Measurements from ENCODE around the gene B3GNT7.
"Not testable (repeated sequence)": the region's sequence is repeated elsewhere in the genome, so short reads cannot be mapped to it uniquely, and the experiment has no call there.

B3GNT7 gene

DNA sequence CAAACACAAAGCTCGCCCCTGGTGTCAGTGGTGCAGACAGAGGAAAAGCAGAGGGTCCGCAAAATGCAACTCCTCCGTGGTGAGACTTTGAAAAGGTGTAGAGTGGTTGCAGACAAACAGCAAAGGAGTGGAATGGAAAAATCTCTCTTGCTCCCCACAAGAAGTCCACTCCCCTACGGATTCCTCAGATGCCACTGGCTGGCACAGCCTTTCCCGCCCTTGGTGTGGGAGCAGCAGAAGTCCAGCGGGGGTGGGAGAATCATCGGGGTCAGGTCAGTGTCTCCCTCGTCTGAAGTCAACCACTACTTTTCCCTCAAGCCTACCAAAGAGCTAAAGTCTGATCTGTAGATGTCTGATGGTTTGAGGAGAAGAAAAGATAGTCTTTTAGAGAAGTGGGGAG, 22.3 kb upstream of the B3GNT7 start:
- no peak for ATAC-seq (replicated peaks)
- no peak for DNase-seq
- peak overlapping the region; percentile 14 for H3K27ac Mint-ChIP-seq
- peaks cover 0 to 1% of the 10 kb centered on the region in 2 donors for H3K4me1 Mint-ChIP-seq
- no peak overlapping the region for H3K4me3 Mint-ChIP-seq
- H3K9me3 Mint-ChIP-seq, result no peaks in the 10 kb centered on the region
- H3K36me3 Mint-ChIP-seq, result peaks cover 0 to 4% of the 10 kb centered on the region in 2 donors
- H3K27me3 Mint-ChIP-seq, result peaks cover 0 to 4% of the 10 kb centered on the region in 2 donors

- peaks cover 0 to 4% of the 10 kb centered on the region in 2 donors for H3K4me1 Mint-ChIP-seq
- H3K36me3 Mint-ChIP-seq, result peaks cover 0 to 4% of the 10 kb centered on the region in 2 donors
- no peaks in the 10 kb centered on the region for H3K9me3 Mint-ChIP-seq
- H3K27ac Mint-ChIP-seq, result no peak overlapping the region
- no peak overlapping the region for H3K4me3 Mint-ChIP-seq
- no peak for DNase-seq
- ATAC-seq (replicated peaks), result no peak
- H3K27me3 Mint-ChIP-seq, result peaks cover 0 to 4% of the 10 kb centered on the region in 2 donors
Measured at GRCh38 chr2:231373786-231374349, 21.6 kb upstream of the B3GNT7 start.

DNA sequence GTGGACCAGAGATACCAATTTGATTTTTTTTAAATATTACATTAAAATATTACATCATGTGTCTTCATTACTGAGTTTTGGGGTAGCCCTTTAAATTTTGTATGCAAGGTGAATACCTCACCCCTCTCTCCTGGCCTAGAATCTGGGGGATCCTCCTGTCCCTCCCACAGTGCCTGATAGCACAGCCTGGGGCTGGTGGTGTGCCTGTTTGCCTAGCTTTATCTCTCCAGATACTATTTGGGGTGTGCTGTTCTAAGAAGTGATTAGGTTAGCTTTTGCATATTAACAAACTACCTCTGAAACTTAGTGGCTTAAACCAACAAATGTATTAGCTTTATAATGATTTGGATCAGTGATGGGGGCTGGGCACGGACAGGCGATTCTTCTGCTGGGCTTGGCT, 20.7 kb upstream of the B3GNT7 start:
- H3K27ac Mint-ChIP-seq, result no peak overlapping the region
- ATAC-seq (replicated peaks), result no peak
- no peak for DNase-seq
- H3K4me1 Mint-ChIP-seq, result peaks cover 0 to 5% of the 10 kb centered on the region in 2 donors
- H3K36me3 Mint-ChIP-seq, result peaks cover 0 to 4% of the 10 kb centered on the region in 2 donors
- no peak overlapping the region for H3K4me3 Mint-ChIP-seq
- H3K9me3 Mint-ChIP-seq, result no peaks in the 10 kb centered on the region
- peaks cover 0 to 4% of the 10 kb centered on the region in 2 donors for H3K27me3 Mint-ChIP-seq

DNA sequence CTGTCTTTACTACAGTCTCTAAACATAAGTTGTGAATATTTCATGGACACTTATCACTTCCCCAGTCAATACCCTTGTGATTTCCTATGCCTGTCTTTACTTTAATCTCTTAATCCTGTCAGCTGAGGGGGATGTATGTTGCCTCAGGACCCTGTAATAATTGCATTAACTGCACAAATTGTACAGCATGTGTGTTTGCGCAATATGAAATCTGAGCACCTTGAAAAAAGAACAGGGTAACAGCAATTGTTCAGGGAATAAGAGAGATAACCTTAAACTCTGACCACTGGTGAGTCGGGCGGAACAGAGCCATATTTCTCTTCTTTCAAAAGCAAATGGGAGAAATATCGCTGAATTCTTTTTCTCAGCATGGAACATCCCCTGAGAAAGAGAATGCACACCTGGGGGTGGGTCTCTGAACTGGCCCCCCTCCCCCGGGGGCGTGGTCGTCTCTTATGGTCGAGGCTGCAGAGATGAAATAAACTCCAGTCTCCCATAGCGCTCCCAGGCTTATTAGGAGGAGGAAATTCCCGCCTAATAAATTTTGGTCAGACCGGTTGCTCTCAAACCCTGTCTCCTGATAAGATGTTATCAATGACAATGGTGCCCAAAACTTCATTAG, 19.4 kb upstream of the B3GNT7 start:
- H3K36me3 Mint-ChIP-seq, H3K4me3 Mint-ChIP-seq, H3K9me3 Mint-ChIP-seq: not testable (repeated sequence)

DNA sequence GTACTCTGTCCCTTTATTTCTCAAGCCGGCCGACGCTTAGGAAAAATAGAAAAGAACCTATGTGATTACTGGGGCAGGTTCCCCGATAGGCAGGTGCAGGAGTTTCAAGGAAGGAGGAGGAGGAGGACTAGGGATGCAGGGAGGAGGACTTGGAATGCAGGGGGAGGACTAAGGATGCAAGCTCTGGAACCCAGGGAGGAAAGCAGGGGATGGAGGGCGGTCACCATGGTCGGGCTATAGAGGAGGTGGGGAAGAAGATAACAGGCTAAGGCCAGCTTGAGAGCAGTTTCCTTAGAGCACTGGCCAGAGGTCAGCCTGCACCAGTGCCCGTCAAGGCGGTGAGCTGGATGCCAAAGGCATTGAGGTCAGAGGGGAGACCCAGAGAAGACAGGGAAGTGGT, 18.7 kb upstream of the B3GNT7 start:
- H3K36me3 Mint-ChIP-seq, result peaks cover 3 to 4% of the 10 kb centered on the region in 2 donors
- DNase-seq (no peak), ATAC-seq (replicated peaks) (no peak)
- H3K27ac Mint-ChIP-seq, result no peak overlapping the region
- H3K9me3 Mint-ChIP-seq, result no peaks in the 10 kb centered on the region
- peaks cover 0 to 4% of the 10 kb centered on the region in 2 donors for H3K27me3 Mint-ChIP-seq
- H3K4me1 Mint-ChIP-seq, result peaks cover 5 to 8% of the 10 kb centered on the region in 2 donors
- H3K4me3 Mint-ChIP-seq, result no peak overlapping the region

More for the DNA sequence above, 19.4 kb upstream of the B3GNT7 start:
- H3K27me3 Mint-ChIP-seq; ATAC-seq (replicated peaks); H3K4me1 Mint-ChIP-seq; H3K27ac Mint-ChIP-seq; DNase-seq: not testable (repeated sequence)

DNA sequence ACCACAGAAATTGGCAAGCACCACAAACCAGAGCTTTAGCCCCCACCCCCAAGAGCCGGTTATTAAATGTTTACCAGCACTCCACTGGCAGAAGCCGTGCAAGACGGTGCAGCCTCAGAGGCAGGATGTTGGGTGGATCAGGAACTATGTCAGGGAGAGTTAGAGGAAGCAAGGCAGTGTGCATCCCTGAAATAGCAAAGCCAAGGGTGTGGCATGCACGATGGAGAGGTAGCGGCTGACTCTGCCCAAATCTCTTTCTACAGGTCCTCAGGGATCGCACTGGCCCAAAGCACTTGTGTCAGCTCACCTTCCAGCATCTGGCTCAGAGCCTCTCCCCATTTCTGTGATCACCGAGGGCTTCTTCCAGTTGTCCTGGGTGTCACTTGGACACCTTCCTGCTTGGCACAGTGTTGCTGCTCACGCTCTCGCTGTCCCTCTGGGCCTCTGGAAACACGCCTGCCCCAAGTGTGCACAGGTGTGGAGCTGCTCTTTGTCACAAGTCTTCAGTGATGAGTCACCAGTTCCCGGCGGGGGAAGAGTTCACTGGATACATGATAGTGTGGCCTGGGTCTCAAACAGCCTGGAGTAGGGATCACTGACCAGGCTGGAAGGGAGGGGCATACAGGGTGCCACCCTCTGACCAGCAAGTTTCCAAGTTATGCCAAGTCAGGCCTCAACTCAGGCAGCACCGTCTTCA, 17.3 kb upstream of the B3GNT7 start:
- peaks cover 13 to 16% of the 10 kb centered on the region in 2 donors for H3K4me1 Mint-ChIP-seq
- DNase-seq (no peak), ATAC-seq (replicated peaks) (no peak)
- peaks cover 3 to 4% of the 10 kb centered on the region in 2 donors for H3K36me3 Mint-ChIP-seq
- H3K27ac Mint-ChIP-seq, result peak overlapping the region; percentile 25
- peaks cover 0 to 4% of the 10 kb centered on the region in 2 donors for H3K27me3 Mint-ChIP-seq
- H3K4me3 Mint-ChIP-seq, result no peak overlapping the region
- no peaks in the 10 kb centered on the region for H3K9me3 Mint-ChIP-seq

- Mint-ChIP-seq H3K9me3 (no peaks in the 10 kb centered on the region), H3K4me3 (no peak overlapping the region), H3K27me3 (peaks cover 0 to 4% of the 10 kb centered on the region in 2 donors), H3K36me3 (peaks cover 4% of the 10 kb centered on the region in 2 donors), H3K4me1 (peaks cover 22% of the 10 kb centered on the region in 2 donors), H3K27ac (no peak overlapping the region)
- no peak for DNase-seq
- ATAC-seq (replicated peaks), result no peak
Measured at GRCh38 chr2:231379266-231380215, 16.0 kb upstream of the B3GNT7 start.

GRCh38 chr2:231380307-231380706, 15.2 kb upstream of the B3GNT7 start:
- DNase-seq (no peak), ATAC-seq (replicated peaks) (no peak)
- Mint-ChIP-seq H3K27ac (no peak overlapping the region), H3K27me3 (peaks cover 0 to 4% of the 10 kb centered on the region in 2 donors), H3K9me3 (peaks cover 5 to 7% of the 10 kb centered on the region in 2 donors), H3K4me3 (no peak overlapping the region), H3K36me3 (peaks cover 10 to 12% of the 10 kb centered on the region in 2 donors), H3K4me1 (peaks cover 21 to 22% of the 10 kb centered on the region in 2 donors)

DNA sequence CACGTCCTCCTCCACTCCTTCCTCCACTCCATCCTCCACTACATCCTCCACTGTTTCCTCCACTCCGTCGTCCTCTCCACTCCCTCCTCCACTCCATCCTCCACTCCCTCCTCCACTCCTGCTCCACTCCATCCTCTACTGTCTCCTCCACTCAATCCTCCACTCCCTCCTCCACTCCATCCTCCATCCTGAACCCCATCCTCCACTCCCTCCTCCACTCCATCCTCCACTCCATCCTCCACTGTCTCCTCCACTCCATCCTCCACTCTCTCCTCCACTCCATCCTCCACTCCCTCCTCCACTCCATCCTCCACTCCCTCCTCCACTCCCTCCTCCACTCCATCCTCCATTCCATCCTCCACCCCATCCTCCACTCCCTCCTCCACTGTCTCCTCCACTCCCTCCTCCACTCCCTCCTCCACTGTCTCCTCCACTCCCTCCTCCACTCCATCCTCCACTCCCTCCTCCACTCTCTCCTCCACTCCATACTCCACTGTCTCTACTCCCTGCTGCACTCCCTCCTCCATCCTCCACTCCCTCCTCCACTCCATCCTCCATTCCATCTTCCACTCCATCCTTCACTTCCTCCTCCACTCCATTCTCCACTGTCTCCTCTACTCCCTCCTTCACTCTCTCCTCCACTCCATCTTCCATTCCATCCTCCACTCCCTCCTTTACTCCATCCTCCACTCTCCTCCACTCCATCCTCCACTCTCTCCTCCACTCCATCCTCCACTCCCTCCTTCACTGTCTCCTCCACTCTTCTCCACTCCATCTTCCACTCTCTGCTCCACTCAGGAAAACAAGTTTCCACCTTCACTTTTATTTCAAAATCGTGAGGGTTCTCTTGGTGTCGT, 14.3 kb upstream of the B3GNT7 start:
- no peak for ATAC-seq (replicated peaks)
- Mint-ChIP-seq H3K4me3 (no peak overlapping the region), H3K27me3 (peaks cover 0 to 4% of the 10 kb centered on the region in 2 donors), H3K27ac (no peak overlapping the region), H3K36me3 (peaks cover 10 to 18% of the 10 kb centered on the region in 2 donors), H3K9me3 (peaks cover 5 to 8% of the 10 kb centered on the region in 2 donors), H3K4me1 (peaks cover 21 to 22% of the 10 kb centered on the region in 2 donors)
- no peak for DNase-seq

GRCh38 chr2:231382116-231382515, 13.4 kb upstream of the B3GNT7 start:
- Mint-ChIP-seq H3K27me3 (peaks cover 0 to 1% of the 10 kb centered on the region in 2 donors), H3K9me3 (peaks cover 5 to 8% of the 10 kb centered on the region in 2 donors), H3K36me3 (peaks cover 10 to 18% of the 10 kb centered on the region in 2 donors), H3K27ac (no peak overlapping the region), H3K4me1 (peaks cover 22 to 24% of the 10 kb centered on the region in 2 donors), H3K4me3 (no peak overlapping the region)
- peak in 1 of 2 donors; percentile 8 for ATAC-seq (replicated peaks)
- DNase-seq, result no peak

- Mint-ChIP-seq H3K36me3 (peaks cover 14 to 20% of the 10 kb centered on the region in 2 donors), H3K4me1 (peaks cover 27 to 28% of the 10 kb centered on the region in 2 donors), H3K4me3 (no peak overlapping the region), H3K27ac (no peak overlapping the region), H3K27me3 (no peaks in the 10 kb centered on the region), H3K9me3 (peaks cover 5 to 8% of the 10 kb centered on the region in 2 donors)
- DNase-seq, result no peak
- peak; percentile 23 to 41 for ATAC-seq (replicated peaks)
Measured at GRCh38 chr2:231383416-231384108, 11.9 kb upstream of the B3GNT7 start.

- H3K4me1 Mint-ChIP-seq, result peaks cover 31 to 33% of the 10 kb centered on the region in 2 donors
- peaks cover 5 to 8% of the 10 kb centered on the region in 2 donors for H3K9me3 Mint-ChIP-seq
- no peaks in the 10 kb centered on the region for H3K27me3 Mint-ChIP-seq
- H3K36me3 Mint-ChIP-seq, result peaks cover 16 to 25% of the 10 kb centered on the region in 2 donors
- H3K27ac Mint-ChIP-seq, result no peak overlapping the region
- ATAC-seq (replicated peaks) (no peak), DNase-seq (no peak)
- no peak overlapping the region for H3K4me3 Mint-ChIP-seq
Measured at GRCh38 chr2:231384109-231384435, 11.4 kb upstream of the B3GNT7 start.

DNA sequence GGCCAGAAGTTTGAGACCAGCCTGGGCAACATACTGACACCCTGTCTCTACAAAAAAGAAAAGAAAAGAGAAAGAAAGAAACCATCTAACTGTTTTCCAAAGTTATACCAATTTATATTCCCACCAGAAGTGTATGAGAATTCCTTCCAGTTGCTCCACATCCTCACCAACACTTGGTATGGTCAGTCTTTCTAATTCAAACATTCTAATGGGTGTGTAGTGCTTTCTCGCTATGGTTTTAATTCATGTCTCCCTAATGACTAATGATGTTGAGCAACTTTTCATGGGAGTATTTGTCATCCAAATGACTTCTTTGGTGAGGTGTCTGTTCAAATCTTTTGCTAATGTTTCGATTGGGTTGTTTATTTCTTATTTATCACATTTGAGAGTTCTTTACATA, 10.5 kb upstream of the B3GNT7 start:
- peaks cover 22 to 32% of the 10 kb centered on the region in 2 donors for H3K36me3 Mint-ChIP-seq
- H3K9me3 Mint-ChIP-seq, result peaks cover 5 to 8% of the 10 kb centered on the region in 2 donors
- ATAC-seq (replicated peaks) (no peak), DNase-seq (no peak)
- H3K27ac Mint-ChIP-seq, result no peak overlapping the region
- H3K4me3 Mint-ChIP-seq, result no peak overlapping the region
- H3K27me3 Mint-ChIP-seq, result no peaks in the 10 kb centered on the region
- peaks cover 33 to 42% of the 10 kb centered on the region in 2 donors for H3K4me1 Mint-ChIP-seq

Measured in stimulated activated naive B cell treated with anti-CD40 and anti-IgM and Interleukin-4, amounts not matched to agents 10 μg/mL and 1 μg/mL and 100 μg/mL, for 72 hours (primary cell).